GM21390 (cell line): Measurements from ENCODE around the gene GRK3.
"Not testable (repeated sequence)": the region's sequence is repeated elsewhere in the genome, so short reads cannot be mapped to it uniquely, and the experiment has no call there.

ENCODE experiments used
- ATAC-seq: cut with Tn5 transposase; IDR thresholded peaks from one replicate; pipeline ENCODE4 v1.9.1; 2021; ENCODE audit not compliant: unreplicated experiment

GRK3 gene

GRCh38 chr22:25548866-25549464 lies 15.5 kb upstream of the GRK3 start:
- no peak for ATAC-seq

GRCh38 chr22:25551396-25551795 lies 13.1 kb upstream of the GRK3 start:
- no peak for ATAC-seq

GRCh38 chr22:25552405-25552804 lies 12.1 kb upstream of the GRK3 start:
- ATAC-seq: not testable (repeated sequence)

GRCh38 chr22:25553131-25553530 lies 11.3 kb upstream of the GRK3 start:
- no peak for ATAC-seq

GRCh38 chr22:25554238-25554671 lies 10.2 kb upstream of the GRK3 start:
- ATAC-seq: no peak

- no peak for ATAC-seq
Measured at GRCh38 chr22:25554689-25555088, 9.8 kb upstream of the GRK3 start.

DNA sequence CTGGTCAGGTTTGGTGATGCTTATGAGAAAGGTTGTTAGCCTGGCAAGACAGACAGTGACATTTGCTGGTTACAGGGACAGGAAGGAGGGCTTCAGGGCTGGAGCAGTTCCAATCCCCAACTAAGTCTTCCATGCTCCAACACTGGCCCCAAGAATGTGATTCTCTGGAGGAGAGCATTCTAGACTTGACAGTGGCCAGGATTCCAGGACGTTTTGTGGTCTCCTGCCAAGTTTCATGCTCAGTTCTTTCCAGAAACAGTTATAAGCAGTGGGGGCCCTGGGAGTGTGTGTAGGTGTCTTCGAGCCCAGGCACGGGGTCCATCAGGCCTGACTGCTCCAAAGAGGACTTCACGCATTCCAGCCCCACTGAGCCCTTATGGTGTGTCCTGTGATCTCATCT lies 8.9 kb upstream of the GRK3 start:
- no peak for ATAC-seq

DNA sequence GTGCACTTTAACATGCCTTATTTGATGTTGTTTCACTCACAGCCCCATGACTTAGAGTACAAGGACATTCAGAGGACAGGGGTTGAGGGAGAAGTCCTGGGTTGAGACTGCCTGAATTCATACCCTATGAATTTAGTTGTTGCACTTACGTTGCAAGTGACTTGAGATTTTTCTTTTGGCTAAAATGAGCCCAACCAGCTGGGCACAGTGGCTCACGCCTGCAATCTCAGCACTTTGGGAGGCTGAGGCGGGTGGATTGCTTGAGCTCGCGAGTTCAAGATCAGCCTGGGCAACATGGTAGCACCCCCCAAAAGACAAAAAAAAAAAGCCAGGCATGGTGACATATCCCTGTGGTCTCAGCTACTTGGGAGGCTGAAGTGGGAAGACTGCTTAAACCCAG lies 7.3 kb upstream of the GRK3 start:
- no peak for ATAC-seq

DNA sequence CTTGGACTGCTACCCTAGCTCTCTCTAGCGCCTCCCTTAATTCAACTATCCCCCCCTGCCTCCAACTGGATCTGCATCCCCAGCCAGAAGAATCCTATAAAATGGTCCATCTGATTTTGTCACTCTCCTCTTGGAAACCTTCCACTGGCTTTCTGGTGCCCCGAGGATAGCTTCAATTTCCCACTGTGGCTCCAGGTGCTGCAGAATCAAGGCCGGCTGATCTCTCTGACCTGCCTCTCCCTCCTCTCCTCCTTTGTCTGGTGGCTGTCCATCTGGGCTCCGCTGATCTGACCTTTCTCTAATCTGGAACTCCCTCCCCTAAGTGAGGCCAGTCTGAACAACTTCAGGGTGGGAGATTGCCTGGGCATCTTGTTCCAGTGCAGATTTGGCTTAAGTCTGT lies 6.1 kb upstream of the GRK3 start:
- ATAC-seq: no peak

DNA sequence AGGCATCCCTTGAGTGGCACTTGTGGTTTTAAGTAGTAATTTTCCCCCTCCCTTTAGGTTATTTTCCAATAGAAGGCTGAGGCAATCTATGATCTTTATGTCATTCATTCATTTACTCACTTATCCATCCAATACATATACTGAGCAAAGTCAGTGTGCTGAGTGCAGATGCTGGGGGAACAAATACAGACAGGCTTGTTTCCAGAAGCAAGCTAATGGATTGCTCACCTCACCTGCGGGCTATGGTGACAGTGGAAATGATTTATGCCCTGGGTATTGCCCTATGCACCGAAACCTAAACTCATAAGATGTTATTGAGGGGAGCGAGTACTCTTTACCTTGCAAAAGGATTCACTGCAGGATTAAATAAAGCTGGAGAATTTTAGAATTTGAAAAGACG lies 4.6 kb upstream of the GRK3 start:
- ATAC-seq: not testable (repeated sequence)

DNA sequence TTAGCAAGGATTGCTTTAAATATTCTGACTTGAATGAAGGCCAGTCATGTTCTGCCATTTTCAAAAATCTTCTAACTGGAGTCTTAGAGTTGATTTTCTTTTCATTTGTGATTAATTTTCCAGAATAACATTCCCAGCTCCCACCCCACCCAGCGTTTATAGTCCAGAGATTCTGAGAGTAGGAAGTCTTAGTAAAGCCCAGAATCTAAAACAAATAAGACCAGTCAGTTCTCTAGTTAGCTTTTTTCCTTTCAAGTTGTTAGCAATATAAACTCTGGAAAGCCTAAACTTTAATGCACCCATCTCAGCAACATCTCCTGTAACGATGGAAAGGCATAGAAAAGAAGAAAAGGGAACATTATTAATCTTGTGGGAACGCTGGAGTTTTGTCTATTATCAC lies 3.3 kb upstream of the GRK3 start:
- not testable (repeated sequence) for ATAC-seq

- not testable (repeated sequence) for ATAC-seq
Measured at GRCh38 chr22:25561927-25562326, 2.5 kb upstream of the GRK3 start.

- ATAC-seq: not testable (repeated sequence)
Measured at GRCh38 chr22:25562966-25563760, 1.3 kb upstream of the GRK3 start.

GRCh38 chr22:25563761-25564319 lies 635 bp upstream of the GRK3 start:
- ATAC-seq: no peak

DNA sequence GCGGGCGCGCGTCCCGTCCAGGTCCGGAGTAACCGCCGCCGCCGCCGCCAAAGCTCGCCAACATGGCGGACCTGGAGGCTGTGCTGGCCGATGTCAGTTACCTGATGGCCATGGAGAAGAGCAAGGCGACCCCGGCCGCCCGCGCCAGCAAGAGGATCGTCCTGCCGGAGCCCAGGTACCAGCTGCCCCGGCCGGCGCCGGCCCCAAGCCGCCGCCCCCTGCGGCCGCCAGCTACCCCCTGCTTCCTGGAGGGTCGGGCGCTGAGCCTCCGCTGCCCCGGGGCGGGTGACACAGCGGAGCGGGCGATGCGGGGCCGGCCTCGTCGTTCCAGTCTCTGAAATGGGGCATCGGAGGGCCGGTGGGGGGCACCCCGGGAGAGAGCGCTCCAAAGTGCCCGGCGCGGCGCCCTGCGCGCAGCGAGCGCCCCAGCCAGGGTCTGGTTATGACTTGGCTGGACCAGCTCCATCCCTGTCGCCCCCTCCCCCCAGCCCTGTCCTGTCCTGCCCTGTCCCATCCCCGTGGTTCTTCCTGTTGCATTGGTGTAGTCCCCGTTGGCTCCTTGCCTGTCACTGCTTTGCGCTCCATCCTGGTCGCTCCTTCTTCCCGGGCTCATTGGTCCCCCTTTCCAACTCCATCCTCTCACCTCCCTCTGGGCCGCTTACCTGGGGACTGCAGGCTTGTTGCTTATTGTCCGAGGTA lies 653 bp downstream of the GRK3 start:
- peak; percentile 7 for ATAC-seq

- ATAC-seq: no peak
Measured at GRCh38 chr22:25566186-25566897, 1.9 kb downstream of the GRK3 start.

DNA sequence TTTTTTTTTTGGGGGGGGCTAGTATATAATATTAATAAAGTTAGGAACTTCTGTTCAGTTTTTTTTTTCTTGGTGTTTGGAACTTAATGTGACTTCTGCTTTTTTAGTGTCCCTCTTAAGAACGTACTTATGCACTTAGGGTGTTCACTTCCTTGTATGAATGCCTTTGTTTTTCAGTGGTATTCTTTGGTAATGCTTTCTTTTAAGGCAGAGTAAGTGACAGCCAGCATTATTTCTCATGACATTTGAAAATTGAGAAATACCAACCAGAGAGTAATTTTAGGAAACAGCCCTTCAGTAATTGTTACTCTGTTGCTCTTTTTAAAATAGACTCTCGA lies 2.4 kb downstream of the GRK3 start:
- ATAC-seq: no peak

DNA sequence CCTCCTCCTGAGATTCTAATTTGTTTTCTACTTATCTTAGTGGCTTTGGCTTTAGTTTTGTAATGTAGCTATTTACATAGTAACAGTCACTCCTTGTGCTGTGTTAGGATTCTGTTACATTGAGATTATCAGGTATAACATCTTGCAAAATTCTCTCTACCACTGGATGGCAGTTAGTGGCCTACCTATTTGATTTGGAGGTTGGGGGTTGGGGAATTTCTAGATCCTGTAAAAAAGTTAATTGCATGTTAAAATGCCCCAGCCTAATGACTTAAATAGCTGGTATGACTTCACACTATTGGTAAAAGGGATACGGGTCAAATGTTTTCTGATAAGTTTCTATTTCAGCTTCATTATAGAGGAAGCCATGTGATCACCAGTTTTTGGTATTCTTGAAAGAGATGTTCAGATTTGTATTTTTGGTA lies 2.8 kb downstream of the GRK3 start:
- ATAC-seq: no peak

GRCh38 chr22:25568066-25568465 lies 3.6 kb downstream of the GRK3 start:
- not testable (repeated sequence) for ATAC-seq

DNA sequence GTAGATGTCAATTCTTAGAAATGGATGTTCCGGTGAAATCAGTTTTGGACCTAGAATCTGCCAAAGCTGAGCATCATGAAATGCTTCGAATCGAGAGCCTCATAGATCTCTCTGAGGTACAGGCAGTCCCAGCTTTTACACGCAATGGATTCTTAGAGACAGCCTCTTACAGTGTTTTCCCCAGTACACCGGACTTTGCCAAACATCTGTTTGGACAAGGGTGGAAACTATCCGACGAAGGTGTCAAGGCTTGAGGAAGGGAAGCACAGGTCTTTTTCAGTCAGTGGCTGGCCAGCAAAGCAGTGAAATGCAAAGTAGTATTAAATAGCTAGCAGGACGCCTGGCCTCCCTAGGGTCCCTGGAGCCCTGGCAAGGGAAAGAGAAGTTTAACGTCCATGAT lies 4.9 kb downstream of the GRK3 start:
- no peak for ATAC-seq

- ATAC-seq: no peak
Measured at GRCh38 chr22:25569983-25570382, 5.5 kb downstream of the GRK3 start.
